Smooth muscle cell (in vitro differentiated cells): ENCODE measurements around the gene SEC24D. TPM values are rescaled to one million over a fixed set of nuclear protein-coding genes. Genes with fewer than 3 reads are reported as not detected.

Experiments
- DNase-seq: peaks from one replicate; lab custom pipeline; 2025; ENCODE audit not compliant: unreplicated experiment; lab: John Stamatoyannopoulos, UW
- H2AFZ ChIP-seq: fragments of 200-600 bp; sonication (generic); 2 replicates; pipeline ENCODE4 v1.6.0; 2016; ENCODE audit warnings: antibody characterized with exemption, low read depth, mild to moderate bottlenecking
- H3F3A ChIP-seq: fragments of 200-600 bp; sonication (generic); 2 replicates; pipeline ENCODE4 v1.6.0; 2017; ENCODE audit warnings: antibody characterized with exemption, low read depth
- H3K27ac ChIP-seq: fragments of 200-600 bp; sonication (generic); 2 replicates; pipeline ENCODE4 v1.5.1; 2016; ENCODE audit warnings: low read depth, mild to moderate bottlenecking
- H3K27me3 ChIP-seq: fragments of 200-600 bp; sonication (generic); 2 replicates; pipeline ENCODE4 v1.6.1; 2016; ENCODE audit warnings: low read depth, mild to moderate bottlenecking
- H3K36me3 ChIP-seq: fragments of 200-600 bp; sonication (generic); 2 replicates; pipeline ENCODE4 v1.5.1; 2016; ENCODE audit warnings: low read depth
- H3K4me1 ChIP-seq: fragments of 200-600 bp; sonication (generic); 2 replicates; pipeline ENCODE4 v1.5.1; 2016; ENCODE audit warnings: low read depth
- H3K4me2 ChIP-seq: fragments of 200-600 bp; sonication (generic); 2 replicates; pipeline ENCODE4 v1.6.0; 2016; ENCODE audit warnings: mild to moderate bottlenecking
- H3K4me3 ChIP-seq: fragments of 200-600 bp; sonication (generic); 2 replicates; pipeline ENCODE4 v1.5.1; 2016; ENCODE audit warnings: mild to moderate bottlenecking
- H3K79me2 ChIP-seq: fragments of 200-600 bp; sonication (generic); 2 replicates; pipeline ENCODE4 v1.6.0; 2016; ENCODE audit warnings: low read depth, mild to moderate bottlenecking
- H3K9ac ChIP-seq: fragments of 200-600 bp; sonication (generic); 2 replicates; pipeline ENCODE4 v1.6.0; 2016; ENCODE audit warnings: low read depth
- H3K9me3 ChIP-seq: fragments of 200-600 bp; sonication (generic); replicated peaks from 2 replicates; pipeline ENCODE4 v1.5.1; 2016; ENCODE audit warnings: low read depth
- H4K20me1 ChIP-seq: fragments of 200-600 bp; sonication (generic); 2 replicates; pipeline ENCODE4 v1.6.0; 2016; ENCODE audit warnings: low read depth
- WGBS: methylation state at CpG from one replicate; pipeline ENCODE4 v1.1.7; 2016; ENCODE audit warnings: low lambda C conversion rate; 5-methylcytosine and 5-hydroxymethylcytosine counted together
- polyA plus RNA-seq: library from polyadenylated mRNA; unstranded; fragments of >200 nt; fragmentation: Nextera tagmentation; extraction: Ambion mirVana; gene quantifications from 2 replicates; pipeline ENCODE4 v1.2.1, GENCODE V29; 2016
- total RNA-seq: library from RNA; depleted of rRNA; stranded (reverse); fragments of >200 nt; gene quantifications from 2 replicates; pipeline ENCODE4 v1.2.3, GENCODE V29; 2014
- TF ChIP-seq, protein P1 (sequence below): fragments of 200-600 bp; sonication (generic); IDR thresholded peaks from 2 replicates; pipeline ENCODE4 v1.5.1; 2017; ENCODE audit warnings: borderline replicate concordance, mild to moderate bottlenecking, antibody characterized with exemption; ENCODE audit not compliant: insufficient read depth, poor library complexity, severe bottlenecking

The SEC24D gene
- total and polyA plus RNA-seq, 2 experiments from 2014 or later, result 163 to 237 TPM

DNA sequence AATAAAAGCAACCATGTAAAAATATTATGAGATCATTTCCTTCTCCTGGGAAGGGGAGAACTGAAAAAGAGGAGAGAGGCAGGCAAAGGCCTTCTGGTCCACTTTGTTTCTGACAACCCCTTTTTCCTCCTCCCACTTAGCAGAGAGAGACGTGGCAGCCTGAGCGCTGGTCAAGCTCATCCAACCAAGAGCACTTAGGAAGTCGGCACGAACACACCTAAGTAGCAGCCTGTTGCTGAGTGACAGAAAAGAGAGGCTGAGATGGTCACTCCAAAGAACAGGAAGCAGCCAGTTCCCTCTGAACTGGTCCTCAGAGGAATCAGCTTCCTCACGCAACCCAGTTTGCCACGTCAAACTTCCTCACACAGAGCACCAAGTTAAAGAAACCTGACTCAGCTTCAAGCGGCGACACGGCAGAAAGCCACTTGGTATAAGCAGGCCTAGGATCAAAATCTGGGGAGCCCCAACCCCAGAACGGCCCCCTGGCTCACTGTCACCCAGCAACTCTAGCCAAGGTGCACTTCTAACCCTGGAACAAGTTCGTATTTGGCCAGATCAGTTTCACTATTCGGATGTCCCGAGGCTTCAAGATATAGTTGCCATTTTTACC lies 861 bp downstream of the SEC24D start:
- H3K27me3 ChIP-seq, result no peaks in the 10 kb centered on the region
- peak; percentile 17 for DNase-seq
- H3K79me2 ChIP-seq, result peaks cover 58% of the 10 kb centered on the region
- H3K9me3 ChIP-seq, result no peaks in the 10 kb centered on the region
- H3K4me2 ChIP-seq, result peak overlapping the region; percentile 99
- TF ChIP-seq, protein P1, sequence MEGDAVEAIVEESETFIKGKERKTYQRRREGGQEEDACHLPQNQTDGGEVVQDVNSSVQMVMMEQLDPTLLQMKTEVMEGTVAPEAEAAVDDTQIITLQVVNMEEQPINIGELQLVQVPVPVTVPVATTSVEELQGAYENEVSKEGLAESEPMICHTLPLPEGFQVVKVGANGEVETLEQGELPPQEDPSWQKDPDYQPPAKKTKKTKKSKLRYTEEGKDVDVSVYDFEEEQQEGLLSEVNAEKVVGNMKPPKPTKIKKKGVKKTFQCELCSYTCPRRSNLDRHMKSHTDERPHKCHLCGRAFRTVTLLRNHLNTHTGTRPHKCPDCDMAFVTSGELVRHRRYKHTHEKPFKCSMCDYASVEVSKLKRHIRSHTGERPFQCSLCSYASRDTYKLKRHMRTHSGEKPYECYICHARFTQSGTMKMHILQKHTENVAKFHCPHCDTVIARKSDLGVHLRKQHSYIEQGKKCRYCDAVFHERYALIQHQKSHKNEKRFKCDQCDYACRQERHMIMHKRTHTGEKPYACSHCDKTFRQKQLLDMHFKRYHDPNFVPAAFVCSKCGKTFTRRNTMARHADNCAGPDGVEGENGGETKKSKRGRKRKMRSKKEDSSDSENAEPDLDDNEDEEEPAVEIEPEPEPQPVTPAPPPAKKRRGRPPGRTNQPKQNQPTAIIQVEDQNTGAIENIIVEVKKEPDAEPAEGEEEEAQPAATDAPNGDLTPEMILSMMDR, result no peak
- H3F3A ChIP-seq, result peaks cover 14% of the 10 kb centered on the region
- peaks cover 46% of the 10 kb centered on the region for H4K20me1 ChIP-seq
- peak overlapping the region; percentile 100 for H3K27ac ChIP-seq
- 1% methylated on average over 13 of the region's 13 CpGs for WGBS
- H3K36me3 ChIP-seq, result peaks cover 10% of the 10 kb centered on the region
- no peak overlapping the region for H2AFZ ChIP-seq
- peak overlapping the region; percentile 100 for H3K9ac ChIP-seq
- H3K4me3 ChIP-seq, result peak overlapping the region; percentile 99
- peaks cover 18% of the 10 kb centered on the region for H3K4me1 ChIP-seq

DNA sequence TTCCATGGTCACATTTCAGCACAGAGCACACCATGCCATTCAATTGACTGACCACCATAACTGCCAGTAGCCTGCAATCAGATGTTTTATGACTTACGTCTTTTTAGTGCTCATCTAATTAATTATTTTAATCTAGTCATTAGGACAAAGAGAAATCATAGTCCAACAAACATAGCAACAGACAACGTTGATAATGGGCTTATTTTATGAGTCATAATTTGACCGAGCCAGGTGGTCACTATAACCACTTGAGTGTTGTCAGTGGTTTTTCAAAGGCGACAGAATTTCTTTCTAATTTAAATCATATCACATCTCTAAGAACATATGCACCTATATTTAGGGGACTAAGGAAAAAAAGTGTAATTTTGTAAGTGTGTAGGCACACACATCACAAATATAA lies 1.9 kb downstream of the SEC24D start:
- TF ChIP-seq, protein P1, result no peak
- H2AFZ ChIP-seq, result no peak overlapping the region
- H4K20me1 ChIP-seq, result peaks cover 56% of the 10 kb centered on the region
- H3F3A ChIP-seq, result peaks cover 14% of the 10 kb centered on the region
- no peaks in the 10 kb centered on the region for H3K27me3 ChIP-seq
- peaks cover 10% of the 10 kb centered on the region for H3K36me3 ChIP-seq
- no peak for DNase-seq
- peak overlapping the region; percentile 100 for H3K9ac ChIP-seq
- H3K79me2 ChIP-seq, result peaks cover 68% of the 10 kb centered on the region
- H3K4me1 ChIP-seq, result peaks cover 18% of the 10 kb centered on the region
- WGBS, result 38% methylated on average over 4 of the region's 4 CpGs
- H3K4me2 ChIP-seq, result peak overlapping the region; percentile 99
- peak overlapping the region; percentile 99 for H3K4me3 ChIP-seq
- peak overlapping the region; percentile 100 for H3K27ac ChIP-seq
- no peaks in the 10 kb centered on the region for H3K9me3 ChIP-seq

DNA sequence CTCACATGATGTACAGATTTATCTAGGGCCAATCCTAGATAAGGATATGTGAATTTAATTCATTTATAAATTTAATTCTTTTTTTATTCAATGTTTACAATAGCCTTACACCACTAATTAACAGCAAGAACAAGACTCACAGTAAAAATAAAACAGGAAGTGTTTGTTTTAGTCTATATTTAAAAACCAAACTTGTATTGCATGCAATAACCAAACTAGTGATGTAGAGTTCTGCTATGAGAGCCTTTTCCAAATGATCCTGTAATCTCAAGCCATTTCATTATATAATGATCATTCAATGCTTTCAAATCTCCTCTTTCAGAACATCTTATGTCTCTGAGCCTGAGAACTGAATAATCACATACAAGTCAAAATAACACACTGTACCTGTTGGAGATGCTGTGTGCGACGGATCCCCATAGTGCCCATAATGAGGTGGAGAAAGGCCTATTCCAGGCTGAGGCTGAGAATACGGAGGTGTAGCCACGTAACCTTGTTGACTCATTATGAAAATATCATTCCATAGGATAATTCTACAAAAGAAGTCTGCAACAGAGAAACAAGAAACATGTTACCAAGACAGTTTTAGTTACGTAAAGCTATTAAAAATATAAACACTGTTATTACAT lies 2.6 kb downstream of the SEC24D start:
- peak overlapping the region; percentile 100 for H3K27ac ChIP-seq
- peaks cover 76% of the 10 kb centered on the region for H3K79me2 ChIP-seq
- H3K27me3 ChIP-seq, result no peaks in the 10 kb centered on the region
- H3K36me3 ChIP-seq, result peaks cover 10% of the 10 kb centered on the region
- H3K9me3 ChIP-seq, result no peaks in the 10 kb centered on the region
- TF ChIP-seq, protein P1, result no peak
- peaks cover 63% of the 10 kb centered on the region for H4K20me1 ChIP-seq
- H3K9ac ChIP-seq, result peak overlapping the region; percentile 100
- no peak overlapping the region for H2AFZ ChIP-seq
- H3F3A ChIP-seq, result peaks cover 18% of the 10 kb centered on the region
- peak overlapping the region; percentile 99 for H3K4me3 ChIP-seq
- peak overlapping the region; percentile 99 for H3K4me2 ChIP-seq
- 71% methylated on average over 5 of the region's 5 CpGs for WGBS
- peaks cover 18% of the 10 kb centered on the region for H3K4me1 ChIP-seq
- DNase-seq, result no peak
